Fibroblast of skin of left quadriceps (primary cell): ENCODE measurements around the gene SRSF5.
"Not testable (repeated sequence)": the region's sequence is repeated elsewhere in the genome, so short reads cannot be mapped to it uniquely, and the experiment has no call there.

ENCODE experiments used
- DNase-seq, 2 experiments: peaks; one replicate each; pipeline ENCODE4 v3.0.0-alpha.2; 2013; ENCODE audit warnings: low read depth in 2 of 2

Gene SRSF5

DNA sequence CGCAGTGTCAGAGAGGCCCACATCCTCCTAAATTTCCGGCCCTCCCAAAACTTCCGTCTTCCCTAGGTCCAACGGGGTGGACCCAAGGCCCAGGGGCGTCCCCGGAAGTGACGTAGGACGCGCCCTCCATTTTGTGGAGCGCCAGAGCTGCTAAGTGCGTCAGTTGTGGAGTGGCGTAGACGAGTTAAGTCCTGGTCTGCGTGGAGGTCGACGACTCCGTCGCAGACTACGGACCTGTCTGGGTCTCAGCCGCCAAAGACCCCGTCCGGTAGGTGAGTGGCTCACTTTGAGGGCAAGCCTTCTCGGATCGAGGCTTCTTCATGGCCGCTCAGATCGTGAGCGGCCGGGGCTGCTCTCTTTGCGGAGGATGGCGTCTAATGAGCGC, at the start of gene SRSF5:
Gene SRSF5 (plus strand): TSS at position 159 of the 385 bp plus-strand sequence. CDS start 1,015 bp downstream, outside the sequence.
- DNase-seq = peak; percentile 92 to 94

DNA sequence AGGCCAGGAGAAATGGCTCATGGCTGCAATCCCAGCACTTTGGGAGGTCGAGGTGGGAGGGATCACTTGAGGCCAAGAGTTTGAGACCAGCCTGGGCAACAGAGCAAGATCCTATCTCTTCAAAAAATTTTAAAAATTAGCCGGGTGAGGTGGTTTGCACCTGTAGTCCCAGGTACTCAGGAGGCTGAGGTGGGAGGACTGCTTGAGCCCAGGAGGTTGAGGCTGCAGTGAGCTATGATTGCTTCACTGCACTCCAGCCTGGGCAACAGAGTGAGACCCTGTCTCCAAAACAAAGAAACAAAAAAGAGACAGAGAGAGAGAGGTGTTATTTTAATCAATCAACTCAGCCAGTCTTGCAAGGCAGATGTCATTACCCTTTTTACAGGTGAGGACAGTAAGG, 48.3 kb upstream of the SRSF5 start:
- DNase-seq = not testable (repeated sequence)

DNA sequence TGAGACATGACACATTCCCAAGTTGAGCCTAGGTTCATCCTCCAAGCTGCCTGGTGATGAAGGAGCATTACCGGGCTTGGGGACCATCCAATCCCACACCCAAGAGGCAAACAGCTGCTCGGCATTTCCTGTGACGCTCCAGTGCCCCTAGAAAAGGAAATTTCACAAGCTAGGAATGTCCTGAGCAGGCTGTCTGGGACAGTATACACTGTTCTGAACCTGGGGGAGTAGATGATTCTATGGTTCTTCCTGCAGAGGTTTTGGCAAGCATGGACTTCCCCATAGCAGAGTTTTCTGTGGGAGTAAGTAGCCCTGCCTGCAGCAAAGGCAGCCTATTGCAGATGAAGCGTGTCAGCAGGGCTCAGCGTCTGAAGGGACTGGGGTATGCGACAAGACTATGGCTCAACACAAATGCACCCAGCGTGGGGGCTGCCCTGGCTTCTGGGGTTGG, 47.4 kb upstream of the SRSF5 start:
- DNase-seq = peak; percentile 77 to 78

DNA sequence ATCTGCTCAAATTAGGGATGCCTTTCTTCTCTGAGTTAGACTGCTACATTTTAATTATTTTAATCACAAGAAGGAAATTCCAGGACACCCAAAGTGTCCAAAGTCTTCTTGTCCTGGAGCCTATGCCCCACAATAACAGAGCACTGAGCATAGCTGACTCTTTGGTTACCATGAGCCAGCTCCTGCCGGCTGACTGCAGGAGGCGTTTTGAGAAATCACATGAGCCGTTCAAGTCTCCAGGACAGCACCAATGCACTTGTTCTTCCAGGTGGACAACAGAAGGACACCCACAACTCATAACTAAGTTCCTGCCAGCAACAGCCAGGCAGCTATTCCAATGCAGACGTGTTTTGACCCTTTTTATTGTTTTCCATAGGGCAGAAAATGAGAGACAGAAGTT, 46.0 kb upstream of the SRSF5 start:
- no peak for DNase-seq

DNA sequence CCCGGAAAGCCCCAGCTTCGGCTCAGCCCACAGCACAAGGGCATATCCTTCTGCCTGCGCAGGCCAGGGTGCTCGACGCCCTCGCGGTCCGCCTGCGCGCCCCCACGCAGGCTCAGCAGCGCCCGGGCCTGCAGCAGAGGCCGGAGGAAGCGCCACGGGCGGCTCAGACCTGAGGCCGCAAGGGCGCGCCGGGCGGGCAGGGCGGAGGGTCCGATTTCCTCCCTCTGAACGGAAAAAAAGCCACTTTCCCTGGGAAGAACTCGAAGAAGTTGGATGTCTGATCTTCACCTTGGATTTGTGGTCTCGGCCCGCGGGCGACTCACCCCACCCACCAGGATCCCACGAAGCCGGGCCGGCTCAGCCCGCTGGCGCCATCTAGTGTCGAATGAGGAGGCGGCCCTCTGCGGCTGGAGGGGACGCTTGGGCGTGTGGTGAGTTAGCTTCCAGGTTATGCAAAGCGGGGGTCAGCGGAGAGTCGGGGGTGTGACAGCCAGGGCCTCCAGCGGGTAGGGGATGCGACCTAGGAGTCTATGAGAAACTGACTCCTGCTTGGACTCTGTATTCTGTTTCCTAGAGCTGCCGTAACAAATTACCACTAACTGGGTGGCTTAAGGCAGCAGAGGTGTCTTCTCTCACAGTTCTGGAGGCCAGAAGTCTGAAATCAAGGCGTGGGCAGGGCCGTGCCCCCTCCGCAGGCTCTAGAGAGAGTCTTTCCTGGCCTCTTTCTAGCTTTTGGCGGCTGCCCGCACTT, 40.0 kb upstream of the SRSF5 start:
- peak; percentile 35 to 43 for DNase-seq

DNA sequence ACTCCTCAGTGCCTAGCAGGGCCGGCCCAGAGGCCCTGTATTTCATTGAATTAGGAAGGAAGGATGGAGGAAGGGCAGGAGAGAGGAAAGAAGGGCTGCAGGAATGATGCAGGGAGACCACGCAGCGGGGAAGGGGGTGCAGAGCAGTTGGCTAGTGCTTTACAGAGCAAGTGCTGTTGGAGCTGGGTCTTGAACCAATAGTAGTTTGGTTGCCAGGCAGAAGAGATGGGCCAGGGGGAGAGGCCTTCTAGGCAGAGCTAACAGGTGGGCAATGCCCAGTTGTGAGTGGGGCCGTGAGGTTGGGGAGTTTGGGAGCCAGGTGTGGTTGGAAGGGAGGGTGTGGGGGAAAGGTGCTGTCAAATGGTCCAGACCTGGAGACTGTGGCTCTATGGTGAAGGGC, 39.1 kb upstream of the SRSF5 start:
- DNase-seq = no peak

DNA sequence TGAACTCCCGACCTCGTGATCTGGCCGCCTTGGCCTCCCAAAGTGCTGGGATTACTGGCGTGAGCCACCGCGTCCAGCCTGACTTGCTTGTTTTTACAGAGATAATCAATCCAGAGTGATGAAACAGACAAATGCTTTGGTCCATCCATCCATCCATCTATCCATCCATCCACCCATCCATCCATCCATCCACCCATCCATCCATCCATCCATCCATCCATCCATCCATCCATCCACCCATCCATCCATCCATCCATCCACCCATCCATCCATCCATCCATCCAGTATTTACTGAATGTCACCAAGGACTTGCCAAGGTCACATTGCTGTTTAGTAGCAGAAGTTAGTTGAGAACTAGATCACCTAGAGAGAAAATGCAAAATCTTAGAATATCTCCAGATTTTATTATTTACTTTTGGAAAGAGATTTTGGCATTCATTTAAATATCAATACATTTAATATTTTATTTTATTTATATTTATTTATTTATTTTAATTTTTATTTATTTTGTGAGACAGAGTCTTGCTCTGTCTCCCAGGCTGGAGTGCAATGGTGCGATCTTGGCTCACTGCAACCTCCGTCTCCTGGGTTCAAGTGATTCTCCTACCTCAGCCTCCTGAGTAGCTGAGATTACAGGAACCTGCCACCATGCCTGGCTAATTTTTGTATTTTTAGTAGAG, 34.9 kb upstream of the SRSF5 start:
- not testable (repeated sequence) for DNase-seq

DNA sequence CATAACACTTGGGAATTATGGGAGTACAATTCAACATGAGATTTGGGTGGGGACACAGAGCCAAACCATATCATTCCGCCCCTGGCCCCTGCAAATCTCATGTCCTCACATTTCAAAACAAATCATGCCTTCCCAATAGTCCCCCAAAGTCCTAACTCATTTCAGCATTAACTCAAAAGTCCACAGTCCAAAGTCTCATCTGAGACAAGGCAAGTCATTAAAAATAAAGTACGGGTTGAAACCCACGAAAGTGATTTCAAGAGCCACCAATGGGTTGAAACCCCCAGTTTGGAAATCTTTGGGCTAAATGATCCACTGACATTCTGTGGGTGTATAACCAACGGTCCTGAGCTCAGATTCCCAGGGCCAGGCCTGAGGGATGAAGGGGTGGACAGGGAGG, 30.5 kb upstream of the SRSF5 start:
- DNase-seq = not testable (repeated sequence)

DNA sequence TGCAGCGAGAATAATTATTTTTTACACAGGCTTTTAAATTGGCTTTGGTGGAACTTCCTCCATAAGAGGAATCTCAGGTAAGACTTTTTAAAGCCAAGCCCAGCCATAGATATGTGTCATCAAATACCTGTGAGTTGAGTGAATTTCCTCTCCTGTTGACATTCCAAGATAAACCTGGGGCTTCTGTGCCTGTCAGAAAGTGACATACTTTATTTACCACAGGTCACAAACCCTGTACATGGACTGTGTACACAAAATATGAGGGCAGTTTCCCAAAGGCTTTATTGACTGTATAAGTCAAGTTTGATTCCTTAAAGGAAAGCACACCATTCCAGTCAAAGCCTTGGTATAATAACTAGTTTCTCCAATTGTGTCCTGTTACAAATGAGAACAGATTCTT, 25.9 kb upstream of the SRSF5 start:
- no peak for DNase-seq

DNA sequence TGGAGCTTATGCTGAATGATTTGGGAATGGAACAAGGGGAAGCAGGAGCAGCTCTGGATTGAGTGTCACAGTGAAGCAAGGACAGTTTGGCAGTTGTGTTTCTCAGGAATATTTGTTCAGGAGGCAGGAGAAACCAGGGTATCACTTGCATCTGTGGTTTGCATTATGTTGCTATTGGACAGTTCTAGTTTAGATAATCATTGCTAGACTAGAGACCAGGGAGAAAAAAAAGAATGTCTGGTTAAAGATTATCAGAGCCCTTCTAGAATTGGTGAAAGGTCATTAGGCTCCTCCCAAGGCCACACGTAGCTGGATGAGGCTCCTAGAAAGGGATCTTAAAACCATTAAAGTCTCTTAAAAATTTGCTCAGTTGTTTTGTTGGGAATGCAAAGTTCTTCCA, 17.0 kb upstream of the SRSF5 start:
- DNase-seq = no peak

DNA sequence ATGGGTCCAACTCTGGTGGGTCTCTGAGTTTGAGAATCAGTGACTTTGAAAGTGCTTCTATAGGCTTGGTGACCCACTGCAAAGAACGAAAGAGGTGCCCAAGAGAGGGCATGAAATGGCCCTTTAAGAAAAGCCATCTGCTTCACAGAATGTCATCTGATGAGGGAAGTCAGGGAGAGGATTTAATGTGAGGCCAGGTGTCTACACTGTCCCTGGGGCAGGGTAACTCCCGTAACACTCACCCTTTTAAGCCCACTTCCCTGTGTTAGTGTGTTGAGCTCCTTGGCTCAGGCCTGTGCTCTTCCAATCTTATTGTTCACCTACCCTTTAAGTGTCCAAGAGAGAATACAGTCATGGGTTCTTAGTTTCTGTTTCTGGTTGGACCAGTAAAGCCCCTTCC, 16.4 kb upstream of the SRSF5 start:
- DNase-seq = no peak

DNA sequence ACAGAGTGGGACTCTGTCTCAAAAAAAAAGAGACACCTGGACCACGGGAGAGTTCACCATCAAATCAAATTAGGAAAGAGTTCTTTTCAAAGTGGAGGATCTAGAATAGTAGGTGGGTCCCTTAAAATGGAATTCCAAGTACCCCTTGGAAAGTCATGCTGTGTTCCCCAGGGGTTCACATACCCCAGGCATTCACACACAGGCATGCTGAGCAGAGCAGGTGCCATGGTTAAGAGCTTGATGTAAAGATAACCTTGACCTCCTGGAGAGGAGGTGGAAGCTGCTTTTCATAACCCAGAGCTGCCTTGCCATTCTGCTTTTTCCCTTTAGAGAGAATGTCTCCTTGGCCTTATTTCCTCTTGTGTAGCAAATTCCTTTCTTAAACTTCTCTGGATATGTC, 14.2 kb upstream of the SRSF5 start:
- DNase-seq = no peak

DNA sequence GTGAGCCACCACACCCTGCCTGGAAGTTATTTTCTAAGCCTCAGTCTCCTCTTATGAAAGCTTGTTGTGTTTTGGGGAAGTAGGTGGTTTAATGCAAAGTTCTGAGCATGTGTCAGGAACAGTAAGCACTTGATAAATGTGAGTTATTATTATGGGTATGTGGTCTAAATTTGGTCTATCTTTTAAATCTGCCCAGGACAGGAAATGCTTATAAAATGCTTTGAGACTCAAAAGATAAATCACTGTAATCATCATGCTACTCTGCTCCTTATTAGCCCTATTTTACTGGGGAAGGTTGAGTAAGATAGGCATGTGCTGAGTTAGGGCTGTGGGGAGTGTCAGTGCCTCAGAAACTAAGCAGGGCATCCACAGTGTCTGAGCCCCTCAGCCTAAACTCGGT, 13.1 kb upstream of the SRSF5 start:
- DNase-seq = no peak

DNA sequence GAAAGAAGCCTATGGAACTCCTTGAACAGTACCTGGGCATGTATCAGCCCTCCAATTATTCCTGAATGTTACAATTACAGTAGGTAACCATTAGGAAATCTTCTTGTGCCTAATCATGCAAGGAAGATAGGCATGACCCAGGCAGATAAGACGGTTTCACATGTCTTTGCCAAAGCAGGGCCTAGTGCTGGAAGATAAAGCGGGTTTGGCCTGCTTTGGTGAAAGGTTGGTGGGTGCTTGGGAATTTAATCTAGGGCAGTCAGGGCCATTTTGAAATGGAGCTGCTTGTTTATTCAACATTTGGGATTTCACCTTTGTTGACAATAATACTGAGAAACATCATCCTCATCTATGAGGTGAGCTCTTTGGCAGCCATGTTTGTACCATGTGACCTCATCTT, 12.5 kb upstream of the SRSF5 start:
- DNase-seq = no peak

DNA sequence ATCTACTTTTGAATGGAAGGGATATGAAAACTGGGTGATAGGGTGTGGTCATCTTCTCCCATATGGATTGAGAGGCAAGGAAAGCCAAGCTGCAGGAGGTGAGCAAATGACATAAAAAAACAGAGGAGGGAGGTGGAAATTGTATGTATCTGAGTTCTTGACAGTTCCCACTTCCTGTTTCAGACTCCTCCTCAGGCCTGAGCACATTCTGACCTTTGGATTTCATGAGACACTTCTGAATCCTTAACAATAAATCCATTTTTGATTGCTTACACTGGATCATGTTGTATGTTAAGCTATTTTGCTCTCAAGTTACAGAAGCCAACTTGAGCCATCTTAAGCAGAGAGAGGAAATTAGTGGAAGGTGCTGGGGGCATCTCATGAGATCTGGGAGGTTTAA, 11.6 kb upstream of the SRSF5 start:
- no peak for DNase-seq

DNA sequence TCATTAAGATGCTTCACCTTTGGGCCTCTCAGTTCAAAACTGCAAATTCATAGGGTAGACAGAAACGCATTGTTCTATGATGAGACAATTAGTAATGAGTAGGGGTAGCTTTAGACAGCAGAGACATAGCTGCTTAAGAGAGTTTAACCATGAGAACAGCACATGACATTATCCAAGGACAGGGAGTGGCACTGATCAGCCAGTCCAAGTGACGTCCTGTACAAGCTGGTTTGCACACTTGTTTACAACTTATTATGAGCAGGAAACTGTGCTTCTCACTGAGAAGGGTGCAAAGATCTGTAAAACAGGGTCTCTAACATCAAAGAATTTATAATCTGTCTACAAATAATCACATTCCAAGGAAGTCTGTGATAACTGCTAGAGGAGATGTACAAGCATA, 11.2 kb upstream of the SRSF5 start:
- no peak for DNase-seq

DNA sequence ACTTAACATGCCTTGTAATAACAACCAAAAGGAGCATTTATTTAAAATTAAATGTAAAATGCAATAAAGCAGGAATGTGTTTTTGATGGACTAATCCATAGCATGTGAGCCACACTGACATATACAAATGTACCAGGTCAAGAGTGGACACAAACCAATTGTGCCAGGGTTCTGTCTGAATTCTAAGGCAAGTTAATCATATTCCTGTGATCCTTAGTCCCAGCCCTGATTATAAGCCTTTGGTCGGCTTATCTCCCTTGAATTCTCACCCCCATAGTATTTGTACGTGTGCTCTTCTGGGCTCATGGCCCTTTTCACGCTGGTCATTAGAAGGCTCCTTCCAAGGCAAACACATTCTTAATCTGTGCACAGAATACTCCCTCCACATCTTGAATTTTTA, 10.6 kb upstream of the SRSF5 start:
- no peak for DNase-seq

DNA sequence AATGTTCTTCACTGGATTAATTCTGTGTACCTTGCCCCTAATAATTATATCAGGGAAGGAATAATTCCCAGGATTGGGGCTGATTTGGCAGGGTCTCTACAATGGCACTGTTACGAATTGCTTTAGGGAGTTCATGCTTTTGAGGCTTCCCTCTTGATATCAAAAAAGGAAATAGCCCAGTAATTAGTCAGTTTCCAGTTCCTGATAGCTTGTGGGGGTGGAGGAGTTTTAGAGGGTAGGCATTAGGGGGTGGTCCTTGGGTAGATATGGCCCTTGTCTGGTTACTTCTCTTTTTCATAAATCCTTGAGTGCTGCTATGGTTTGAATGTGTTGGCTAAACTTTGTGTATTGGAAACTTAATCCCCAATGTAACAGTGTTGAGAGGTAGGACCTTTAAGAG, 6.1 kb upstream of the SRSF5 start:
- no peak for DNase-seq

DNA sequence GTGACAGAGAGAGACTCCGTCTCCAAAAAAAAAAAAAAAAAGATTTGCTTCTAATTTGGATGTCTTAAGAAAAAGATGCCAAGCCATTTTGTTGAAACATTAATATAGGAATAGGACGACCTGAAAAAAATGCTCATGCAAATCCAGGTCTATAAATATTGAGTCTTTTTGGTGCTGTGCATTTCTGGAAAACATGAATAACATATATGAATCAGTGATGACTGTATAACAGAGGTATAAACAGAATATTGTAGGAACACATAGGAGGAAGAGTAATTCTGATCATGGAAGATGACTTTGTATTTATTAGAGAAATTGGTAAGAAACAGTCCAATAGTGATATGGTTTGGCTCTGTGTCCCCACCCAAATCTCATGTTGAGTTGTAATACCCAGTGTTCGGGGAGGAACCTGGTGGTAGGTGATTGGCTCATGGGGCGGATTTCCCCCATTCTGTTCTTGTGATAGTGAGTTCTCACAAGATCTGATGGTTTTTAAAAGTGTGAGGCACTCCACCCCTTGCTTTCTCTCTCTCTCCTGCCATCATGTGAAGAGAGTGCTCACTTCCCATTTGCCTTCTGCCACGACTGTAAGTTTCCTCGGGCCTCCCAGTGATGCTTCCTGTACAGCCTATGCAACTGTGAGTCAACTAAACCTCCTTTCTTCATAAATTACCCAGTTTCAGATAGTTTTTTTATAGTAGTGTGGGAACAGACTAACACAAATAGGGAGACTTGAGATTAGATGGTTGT, 3.0 kb upstream of the SRSF5 start:
- DNase-seq = no peak

DNA sequence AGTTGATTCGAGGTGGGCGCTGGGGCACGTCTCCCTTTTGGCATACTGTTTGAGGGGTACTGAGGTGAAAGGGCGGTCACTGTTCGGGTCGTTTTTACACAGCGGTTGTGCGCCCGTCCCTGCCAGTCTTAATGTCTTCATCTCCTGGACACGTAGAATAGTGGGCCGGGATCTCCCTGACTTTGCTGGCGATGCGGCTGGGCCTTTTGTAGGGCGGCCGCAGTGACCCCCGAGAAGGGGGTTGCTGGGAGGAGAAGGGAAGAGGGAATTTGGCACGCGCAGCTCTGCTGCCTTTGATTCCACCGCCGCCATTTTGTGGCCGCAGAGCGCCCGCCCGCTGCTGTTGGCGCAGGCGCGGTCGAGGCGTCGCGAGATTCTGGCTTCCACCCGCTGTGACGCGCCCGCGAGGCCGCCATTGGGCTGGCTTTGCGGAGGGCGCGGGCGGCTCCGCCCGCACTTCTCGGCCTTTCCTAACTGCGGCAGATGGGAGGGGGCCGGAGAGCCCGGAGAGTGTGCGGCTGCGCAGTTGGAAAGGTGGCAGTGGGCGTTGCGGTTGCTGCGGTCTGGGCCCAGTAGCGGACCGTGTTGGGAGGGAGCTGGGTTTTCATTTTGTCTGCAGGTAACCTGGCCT, 542 bp downstream of the SRSF5 start:
- DNase-seq = peak; percentile 80 to 81

DNA sequence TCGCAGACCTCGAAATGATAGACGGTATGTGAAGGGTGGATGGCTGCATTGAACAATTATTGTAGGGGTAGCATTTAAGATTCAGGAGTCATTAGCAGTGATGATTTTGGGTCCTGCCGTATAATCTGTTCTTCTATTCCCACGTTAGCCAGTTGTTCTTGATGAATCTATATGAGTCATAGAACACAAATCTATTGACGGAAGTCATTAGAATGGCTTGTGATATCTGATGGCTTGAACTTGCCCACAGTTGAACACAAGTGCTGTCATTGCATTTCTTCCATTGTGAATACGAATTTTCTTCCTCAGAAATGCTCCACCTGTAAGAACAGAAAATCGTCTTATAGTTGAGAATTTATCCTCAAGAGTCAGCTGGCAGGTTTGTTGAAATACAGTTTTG, 1.9 kb downstream of the SRSF5 start:
- no peak for DNase-seq

DNA sequence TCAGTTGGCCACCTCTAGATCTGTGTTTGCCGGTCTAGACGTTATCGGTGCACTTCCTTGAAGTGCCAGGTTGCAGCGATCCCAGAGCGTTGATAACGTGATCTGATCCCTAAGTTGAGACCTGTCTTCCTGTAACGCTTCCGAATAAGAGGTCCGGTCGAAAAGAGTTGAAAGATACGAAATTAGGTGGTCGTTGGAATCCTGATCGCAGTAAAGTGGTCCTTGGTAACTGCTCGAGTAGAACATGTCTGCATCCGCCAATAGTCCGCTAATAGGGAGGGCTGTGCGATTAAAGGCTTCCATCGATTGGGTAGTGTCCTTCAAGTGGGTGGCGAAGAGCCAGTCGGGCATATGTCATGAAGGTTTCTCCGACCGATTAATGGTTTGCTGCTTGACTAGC, 2.7 kb downstream of the SRSF5 start:
- no peak for DNase-seq
